Neural cell (in vitro differentiated cells): ENCODE data around the gene VWA3B.

Experiments
- CTCF ChIP-seq: fragments of 450-650 bp; IDR thresholded peaks from 2 replicates; pipeline ENCODE4 v1.5.1; 2014; ENCODE audit warnings: antibody characterized with exemption, mild to moderate bottlenecking, moderate library complexity; ENCODE audit not compliant: poor library complexity, severe bottlenecking
- EP300 ChIP-seq: fragments of 450-650 bp; conservative IDR thresholded peaks from 2 replicates; pipeline ENCODE4 v1.6.1; 2014; ENCODE audit warnings: antibody characterized with exemption, mild to moderate bottlenecking, moderate library complexity; ENCODE audit not compliant: poor library complexity, severe bottlenecking
- EZH2 ChIP-seq: fragments of 200-600, 300-800 bp; shearing (Covaris generic), sonication (generic); IDR thresholded peaks from 2 replicates; pipeline ENCODE4 v1.6.1; 2014; ENCODE audit warnings: antibody characterized with exemption, low read length, borderline replicate concordance, mild to moderate bottlenecking; ENCODE audit not compliant: insufficient read depth, poor library complexity, severe bottlenecking
- MXI1 ChIP-seq: fragments of 450-650 bp; conservative IDR thresholded peaks from 2 replicates; pipeline ENCODE4 v1.6.1; 2014; ENCODE audit warnings: antibody characterized with exemption, mild to moderate bottlenecking; ENCODE audit not compliant: poor library complexity, severe bottlenecking
- POLR2AphosphoS5 ChIP-seq: IDR thresholded peaks from 2 replicates; pipeline ENCODE4 v1.6.1; 2012
- RAD21 ChIP-seq: fragments of 450-650 bp; conservative IDR thresholded peaks from 2 replicates; pipeline ENCODE4 v1.6.1; 2014; ENCODE audit warnings: antibody characterized with exemption, mild to moderate bottlenecking, moderate library complexity
- REST ChIP-seq: IDR thresholded peaks from 2 replicates; pipeline ENCODE4 v1.6.1; 2012; ENCODE audit warnings: borderline replicate concordance
- SMC3 ChIP-seq: fragments of 450-650 bp; conservative IDR thresholded peaks from 2 replicates; pipeline ENCODE4 v1.6.1; 2014; ENCODE audit warnings: antibody characterized with exemption, mild to moderate bottlenecking, moderate library complexity; ENCODE audit not compliant: poor library complexity
- TAF1 ChIP-seq: IDR thresholded peaks from 2 replicates; pipeline ENCODE4 v1.6.1; 2012; ENCODE audit warnings: low read depth

GRCh38 chr2:98084151-98084868 is 2.7 kb upstream of the VWA3B start:
- TF ChIP-seq CTCF: no peak
- TF ChIP-seq MXI1: no peak
- TF ChIP-seq EP300: no peak
- TF ChIP-seq RAD21: no peak
- no peak for TF ChIP-seq REST
- TF ChIP-seq EZH2: no peak
- TF ChIP-seq POLR2AphosphoS5: no peak
- no peak for TF ChIP-seq SMC3
- no peak for TF ChIP-seq TAF1
